NCI-H510A treated with DMSO at 0.1 percent for 48 hours (cell line): ENCODE measurements around the gene BEND6.
A peak's percentile ranks its signal among the peaks of the same experiment; 100 is the strongest.

Source experiments
- DNase-seq: peaks from one replicate; lab custom pipeline; 2025; lab: John Stamatoyannopoulos, UW

BEND6 gene

DNA sequence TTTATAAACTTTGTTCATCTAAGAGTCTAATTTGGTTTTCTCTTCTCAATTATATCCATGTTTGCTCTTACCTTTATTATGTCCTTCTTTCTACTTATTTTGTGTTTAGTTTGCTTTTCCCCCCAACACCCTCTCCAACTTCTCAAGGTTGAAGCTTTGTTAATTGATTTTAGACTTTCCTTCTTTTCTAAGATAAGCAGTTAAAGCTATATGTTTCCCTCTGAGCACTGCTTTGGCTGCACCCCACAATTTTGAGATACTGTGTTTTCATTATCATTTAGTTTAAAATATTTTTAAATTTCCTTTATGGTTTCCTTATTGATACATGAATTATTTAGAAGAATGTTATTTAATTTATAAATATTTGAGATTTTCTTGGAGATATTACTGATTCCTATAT is 13.9 kb upstream of the BEND6 start:
- DNase-seq, result no peak

DNA sequence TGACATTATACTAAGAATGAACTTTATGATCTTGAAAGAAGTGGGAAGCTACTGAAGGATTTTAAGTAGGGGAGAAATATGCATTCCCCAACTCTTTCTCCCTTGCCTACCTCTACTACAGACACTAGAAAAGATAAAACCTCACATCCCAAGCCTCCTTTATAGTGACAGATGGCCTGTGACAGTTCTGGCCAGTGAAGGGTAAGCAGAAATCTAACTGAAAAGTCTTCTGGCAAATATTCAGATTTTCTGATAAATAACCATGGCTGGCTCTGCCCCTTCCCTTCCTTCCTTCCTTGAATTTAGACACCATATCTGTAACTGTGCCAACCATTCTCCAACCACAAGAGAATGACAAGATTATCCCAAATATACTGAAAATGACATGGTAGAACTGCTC is 10.2 kb upstream of the BEND6 start:
- no peak for DNase-seq

DNA sequence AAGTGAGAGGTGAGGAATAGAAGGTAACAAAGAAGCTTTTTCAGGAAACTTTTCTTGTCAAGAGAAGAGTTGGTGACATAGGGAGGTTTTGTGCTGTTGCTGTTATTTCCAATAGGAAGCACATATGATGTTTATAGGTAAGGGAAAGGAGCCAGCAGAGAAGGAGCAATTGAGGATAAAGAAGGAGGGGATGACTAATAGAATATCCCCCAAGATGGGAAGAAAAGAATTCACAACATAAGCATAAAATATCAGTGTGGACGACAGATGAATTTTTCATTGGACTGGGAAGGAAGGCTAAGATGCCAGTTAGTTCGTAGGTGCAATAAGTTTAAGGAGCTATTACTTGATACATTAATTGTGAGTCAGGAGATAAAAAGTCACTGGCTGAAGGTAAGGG is 8.5 kb upstream of the BEND6 start:
- no peak for DNase-seq

DNA sequence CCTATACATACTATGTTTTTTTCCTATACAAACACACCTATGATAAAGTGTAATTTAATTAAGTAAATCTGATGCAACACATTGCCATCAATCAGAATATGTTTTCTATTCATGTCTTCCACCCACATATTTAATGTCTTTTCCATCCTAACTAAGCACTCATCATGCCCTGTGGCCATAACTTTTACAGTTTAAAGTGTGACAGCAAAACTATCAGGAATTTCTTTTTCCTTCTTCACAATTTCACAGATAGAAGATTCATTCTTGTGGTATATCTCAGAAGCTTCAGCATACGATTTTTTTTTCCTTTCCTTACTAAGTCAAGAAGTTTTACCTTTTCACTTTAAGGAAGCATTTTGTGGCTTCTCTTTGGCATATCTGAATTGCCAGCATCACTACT is 7.0 kb upstream of the BEND6 start:
- no peak for DNase-seq

DNA sequence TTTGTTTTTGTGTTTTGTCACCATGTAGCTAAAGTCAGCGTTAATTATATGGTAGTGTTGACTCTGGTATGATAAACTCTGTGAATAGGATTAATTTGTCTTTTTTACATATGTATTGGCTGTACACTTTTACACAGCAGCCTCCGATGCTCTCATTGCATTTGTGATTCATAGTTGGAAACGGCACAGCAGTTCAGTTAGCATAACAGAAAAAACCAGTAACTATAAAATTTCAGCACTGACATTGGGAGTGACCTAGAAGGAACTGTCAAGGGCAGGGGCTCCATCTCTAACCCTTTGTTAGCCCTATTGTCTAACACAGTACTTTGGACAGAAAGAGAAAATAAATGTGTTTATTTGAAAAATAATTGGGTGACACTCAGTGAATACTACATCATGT is 5.6 kb upstream of the BEND6 start:
- no peak for DNase-seq

DNA sequence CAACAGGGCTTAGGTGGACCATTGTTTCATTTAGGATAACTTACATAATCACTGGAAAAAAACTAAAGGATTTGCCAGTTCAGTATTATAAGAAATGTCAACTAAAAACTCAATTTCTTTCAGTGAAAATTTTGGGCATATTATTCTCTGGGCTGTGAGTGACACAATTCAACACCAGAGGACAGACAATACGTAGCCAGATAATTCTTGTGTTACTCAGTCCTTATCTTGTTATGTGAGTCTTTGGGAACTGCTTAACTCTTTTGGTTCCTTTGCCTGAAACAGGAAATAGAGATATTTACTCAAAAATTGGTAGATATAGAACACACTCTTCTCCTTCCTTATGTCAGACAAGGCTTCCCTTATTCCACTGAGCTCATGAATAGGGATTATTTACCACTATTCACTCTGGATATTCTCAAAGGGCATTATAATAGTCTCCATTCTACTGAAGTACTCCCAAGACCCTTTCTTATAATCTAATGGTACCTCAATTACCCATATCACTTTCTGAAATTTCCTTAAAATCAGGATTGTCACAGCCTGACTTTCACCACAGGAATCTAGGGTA is 4.9 kb upstream of the BEND6 start:
- no peak for DNase-seq

DNA sequence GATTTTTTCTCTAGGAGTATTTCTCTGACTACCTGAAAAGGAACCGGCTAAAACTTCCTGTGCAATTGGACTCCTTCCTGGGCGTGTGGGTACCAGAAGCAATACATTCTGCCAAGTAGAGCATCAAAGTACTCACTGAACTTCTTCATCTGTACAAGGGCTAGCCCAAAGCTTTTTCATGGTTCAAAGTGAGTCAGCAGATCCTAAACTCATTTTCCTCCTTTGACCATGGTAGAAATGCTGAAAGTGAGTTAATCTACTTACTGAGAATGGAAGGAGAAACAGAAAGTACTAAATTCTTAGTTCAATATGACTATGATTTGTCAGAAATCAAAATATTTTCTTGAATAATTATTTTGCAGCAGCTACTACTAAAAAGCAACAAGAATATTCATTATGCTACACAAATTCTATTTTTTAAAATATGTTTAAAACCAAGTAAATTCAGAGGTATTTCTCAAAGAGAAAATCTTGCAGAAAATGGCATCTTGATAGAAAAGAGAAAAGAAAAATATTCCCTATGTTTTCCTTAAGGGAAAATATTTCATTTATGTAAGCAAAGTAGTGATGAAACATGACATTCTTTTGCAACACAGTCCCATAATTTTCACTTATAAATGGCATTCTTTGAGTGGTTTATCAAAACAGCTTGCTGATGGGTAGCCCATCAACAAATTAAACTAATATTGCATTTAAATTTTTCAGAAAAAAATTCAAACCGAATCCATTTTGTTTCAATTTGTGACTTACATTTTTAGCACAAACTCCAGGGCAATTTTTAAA is 3.7 kb upstream of the BEND6 start:
- DNase-seq, result no peak

DNA sequence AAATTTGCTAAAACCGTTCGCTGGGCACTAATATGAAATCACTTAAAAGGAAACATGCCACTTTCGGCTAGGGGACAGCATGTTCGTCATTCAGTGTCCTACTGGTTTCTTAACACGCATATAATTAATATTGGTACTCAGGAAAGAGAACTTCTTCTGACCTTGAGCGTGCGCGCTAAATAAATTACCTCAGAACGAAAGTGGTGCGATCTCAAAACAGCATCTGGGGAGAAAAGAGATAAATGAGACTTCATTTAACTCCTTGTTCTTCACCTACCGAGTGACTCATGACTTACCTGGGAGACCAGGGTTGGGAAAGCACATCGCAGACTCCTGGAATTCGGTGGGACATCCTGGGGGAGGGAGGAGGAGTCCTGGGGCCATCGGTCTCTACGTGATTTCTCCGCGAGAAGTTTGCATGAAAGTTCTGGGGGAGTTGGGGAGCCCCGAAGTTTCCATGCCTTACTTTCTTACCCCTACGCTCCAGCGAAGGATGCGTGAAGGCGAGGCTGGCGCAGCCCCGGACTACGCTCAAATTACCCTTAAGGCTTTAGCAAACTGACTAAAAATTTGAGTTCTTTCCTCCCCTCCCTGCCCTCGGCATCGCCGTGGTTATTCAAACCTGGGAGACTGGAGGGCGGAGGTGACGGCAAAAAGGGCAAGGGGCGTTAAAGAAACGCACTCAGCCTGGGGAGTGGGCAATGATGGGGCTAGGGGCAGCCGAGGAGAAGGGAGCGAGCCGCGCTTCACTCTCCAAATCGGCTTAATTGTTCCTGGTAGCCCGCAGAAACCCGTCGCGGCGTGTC is 1.1 kb upstream of the BEND6 start:
- DNase-seq, result no peak

DNA sequence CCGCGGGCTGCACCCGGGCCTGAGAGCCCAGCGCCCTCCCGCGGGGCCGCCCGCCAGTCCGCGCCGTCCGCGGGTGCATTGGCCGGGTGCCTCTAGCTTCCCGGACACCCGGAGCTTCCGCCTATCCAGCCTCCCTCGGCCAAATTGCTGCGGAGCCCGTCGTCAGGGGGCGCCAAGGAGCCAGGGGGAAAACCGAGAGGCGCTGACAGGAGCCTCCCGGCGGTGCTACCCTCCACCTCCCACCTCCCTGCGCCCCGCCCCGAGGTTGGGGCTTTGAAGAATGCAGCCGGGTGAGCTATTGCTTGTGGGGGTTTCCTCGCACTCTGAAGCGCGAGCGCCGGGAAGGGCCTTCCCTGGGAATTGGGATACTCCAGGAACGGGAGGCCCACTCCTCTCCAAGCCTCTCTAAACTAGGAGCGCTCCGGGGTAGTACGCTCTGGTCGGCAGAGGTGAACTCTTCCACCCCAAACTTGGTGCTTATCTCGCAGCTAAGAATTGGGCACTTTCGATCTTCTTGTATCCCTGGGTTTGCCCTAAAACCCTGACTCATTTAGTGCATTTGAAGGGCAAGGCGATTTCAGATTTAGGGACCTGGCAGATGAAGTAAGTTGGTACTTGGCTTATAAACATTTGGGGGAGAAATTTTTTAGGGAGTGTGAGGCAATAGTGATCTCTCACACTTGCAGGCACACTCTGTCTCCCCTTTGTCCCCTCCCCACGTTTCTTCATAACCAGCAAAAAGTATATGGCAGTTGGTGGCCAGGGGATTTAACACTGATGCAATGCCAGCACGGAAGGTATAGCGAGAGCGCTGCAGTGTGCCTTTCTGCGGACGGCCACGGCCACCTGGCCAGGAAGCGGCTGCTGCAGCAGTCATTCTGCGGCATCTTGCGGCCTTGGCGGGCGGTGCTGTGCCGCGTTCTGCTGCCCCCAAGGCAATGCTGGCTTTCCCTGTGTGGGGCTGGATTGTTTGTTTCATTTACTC is 556 bp downstream of the BEND6 start:
- DNase-seq, result peak; percentile 96

DNA sequence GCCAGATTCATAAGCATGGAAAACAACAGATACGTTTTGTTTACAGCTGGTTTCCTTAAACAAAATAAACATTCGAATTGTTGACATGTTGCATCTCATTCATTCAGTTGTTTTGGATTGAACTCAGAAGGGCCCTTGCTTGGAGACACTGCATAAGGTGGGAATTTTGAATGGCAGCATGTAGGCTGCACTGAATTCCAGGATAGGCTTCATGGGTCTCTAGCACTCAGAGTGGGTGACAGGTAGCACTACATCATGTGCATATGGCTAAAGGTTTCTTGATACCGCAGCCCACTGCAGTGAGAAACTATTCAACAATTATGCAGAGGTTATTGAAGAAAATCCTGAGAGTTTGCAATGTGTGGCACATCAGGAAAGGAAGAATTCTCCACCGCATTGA is 1.6 kb downstream of the BEND6 start:
- peak; percentile 66 for DNase-seq

DNA sequence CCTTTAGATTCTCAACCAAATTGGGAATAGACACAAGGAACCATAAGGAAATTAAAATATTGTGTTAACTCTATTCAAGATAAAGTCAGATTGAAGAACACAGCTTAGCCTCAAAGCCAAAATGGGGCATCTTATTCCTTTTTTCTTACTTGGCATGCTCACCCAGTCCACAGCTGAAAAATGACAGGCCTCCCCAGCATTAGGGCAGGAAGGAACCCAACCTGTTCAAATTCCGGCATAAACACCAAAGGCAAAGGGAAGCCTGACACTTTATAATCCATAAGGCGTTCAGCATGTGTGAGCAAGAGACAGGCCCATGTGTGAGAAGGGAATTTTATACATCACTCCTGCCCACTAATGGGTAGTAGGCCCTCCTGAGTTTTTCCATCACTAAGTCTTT is 2.9 kb downstream of the BEND6 start:
- DNase-seq, result no peak

DNA sequence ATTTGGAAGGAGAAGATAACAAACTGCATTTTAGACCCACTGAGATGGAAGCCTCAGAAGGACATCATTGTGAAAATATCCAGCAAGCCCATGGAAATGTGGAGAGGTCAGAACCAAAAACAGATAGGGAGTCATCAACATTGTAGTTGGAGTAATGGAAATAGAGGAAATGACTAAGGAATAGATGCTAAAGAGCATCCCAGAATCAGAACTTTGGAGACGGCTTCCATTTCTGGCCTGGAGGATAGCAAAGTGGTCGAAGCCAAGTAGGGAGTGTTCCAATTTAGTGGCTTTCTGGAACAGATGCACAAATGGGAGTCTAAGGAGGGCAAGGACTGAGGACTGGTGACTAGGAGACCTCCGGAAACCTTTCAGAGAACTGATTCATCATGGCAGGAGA is 3.6 kb downstream of the BEND6 start:
- DNase-seq, result no peak

DNA sequence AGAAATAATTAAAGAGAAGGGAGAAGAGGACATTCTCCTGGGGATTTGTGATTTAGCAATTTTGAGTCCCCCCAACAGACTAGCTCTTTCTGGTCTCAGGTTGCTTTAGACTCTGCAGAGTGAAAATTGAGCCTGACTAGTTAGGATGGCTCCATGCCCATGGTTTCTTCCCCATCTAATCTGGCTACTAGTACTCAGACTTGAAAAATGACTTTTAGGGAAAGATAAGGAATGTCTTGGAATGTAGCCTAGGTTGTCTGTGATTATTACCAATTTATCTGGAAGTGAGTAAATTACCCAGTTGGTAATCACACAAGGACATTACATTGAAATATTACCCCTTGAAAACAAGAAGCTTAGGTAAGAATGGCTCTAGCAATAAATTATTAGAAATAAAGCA is 4.2 kb downstream of the BEND6 start:
- no peak for DNase-seq

DNA sequence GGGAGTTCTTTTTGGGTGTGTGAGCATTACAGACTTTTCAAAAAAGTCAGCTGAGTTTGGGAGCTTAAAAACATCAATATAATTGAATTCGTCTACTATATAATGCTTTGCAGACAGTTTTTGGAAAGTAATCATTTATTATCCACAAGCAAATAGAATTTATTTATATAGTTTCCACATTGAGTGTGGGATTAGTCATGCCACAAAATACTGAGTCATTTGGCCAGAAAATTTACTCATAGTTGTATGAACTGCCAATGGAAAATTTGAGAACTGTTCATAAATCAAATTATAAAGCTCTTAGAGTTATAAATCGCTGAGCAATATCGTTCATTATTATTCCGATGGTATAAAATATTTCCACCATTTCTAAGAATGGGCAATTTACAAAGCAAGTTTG is 5.0 kb downstream of the BEND6 start:
- no peak for DNase-seq

DNA sequence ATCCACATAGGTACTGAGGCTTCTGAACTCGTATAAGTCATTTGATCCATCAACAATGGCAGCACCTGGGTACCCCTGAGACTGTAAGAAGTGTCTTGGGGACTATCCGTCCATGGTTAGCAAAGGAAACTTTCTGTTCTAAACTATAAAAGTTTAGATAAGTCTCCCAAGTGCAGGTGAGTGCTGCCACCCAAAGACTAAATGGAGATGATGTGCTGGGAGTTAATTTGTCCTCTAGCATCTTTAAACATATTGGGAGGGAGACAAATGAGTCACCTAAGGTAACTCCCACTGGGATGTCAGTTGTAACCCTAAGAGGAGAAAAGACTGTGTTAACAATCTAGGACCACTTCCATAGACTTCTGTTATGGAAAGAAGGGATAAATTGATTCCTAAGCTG is 6.2 kb downstream of the BEND6 start:
- no peak for DNase-seq

DNA sequence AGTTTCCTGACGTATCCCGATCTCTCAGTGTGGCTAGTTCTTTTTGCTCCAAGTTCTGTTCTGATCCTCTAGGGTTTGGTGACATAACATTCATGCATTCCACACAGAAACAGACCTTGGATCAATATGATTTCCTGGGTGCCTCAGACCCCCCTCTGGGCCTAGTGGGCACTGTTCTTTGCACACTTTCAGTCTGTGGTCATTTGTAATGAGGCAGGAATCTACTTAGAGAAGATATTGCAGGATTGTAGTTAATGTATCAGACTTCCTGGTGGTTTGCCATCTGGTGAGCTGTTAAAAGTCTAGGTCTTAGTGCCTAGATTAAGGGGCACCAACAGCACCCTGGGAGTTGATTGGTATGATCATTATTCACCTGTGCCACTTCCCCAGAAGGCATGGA is 7.5 kb downstream of the BEND6 start:
- no peak for DNase-seq

DNA sequence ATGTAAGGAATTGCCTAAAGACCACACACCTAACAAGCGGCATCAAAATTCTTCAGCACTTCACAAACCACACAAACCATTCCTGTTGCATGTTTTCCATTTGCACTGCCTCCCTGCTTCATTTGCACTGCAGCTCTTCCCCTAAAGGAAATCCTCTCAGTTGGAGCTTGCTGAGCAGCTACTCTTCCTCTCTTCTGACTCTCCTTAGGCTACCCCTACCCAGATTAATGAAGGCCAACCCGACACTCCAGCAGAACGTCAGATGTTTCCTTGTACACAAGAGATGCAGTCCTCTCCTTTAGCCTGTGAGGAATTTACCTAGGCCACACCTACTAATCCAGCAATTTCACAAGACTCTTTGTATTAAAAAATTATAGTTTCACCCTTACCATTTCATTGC is 8.1 kb downstream of the BEND6 start:
- DNase-seq, result no peak

DNA sequence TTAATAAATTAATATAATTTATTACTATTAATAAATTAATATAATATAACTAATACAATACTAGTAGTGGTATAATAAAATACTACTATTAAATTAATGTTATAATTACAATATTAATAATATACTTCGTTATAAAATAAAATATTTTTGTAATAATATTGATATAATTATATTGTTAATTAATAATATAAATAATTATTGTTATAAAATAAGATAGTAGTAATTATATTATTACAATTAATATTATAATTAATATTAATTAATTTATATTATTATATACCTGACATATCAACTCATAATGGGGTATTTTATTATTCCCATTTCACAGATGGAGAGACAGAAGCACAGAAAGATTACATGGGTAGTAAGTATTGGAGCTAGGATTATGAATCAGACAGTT is 8.9 kb downstream of the BEND6 start:
- no peak for DNase-seq

DNA sequence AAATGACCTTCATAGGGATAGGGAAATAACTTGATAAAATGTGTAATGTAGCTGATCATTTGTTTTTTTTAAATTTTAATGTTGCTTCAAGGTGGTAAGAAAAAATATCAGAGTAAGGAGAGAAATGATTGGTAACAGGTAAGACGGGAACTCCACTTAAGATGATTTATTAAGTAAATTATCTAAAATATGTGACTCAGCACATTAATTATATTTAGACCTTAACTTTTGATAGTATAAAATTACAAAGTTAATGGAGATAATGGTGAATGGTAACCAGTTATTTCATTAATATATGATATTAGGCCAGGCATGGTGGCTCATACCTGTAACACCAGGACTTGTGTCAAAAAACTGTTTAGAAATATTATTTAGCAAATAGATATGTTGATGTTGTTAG is 10.2 kb downstream of the BEND6 start:
- DNase-seq, result no peak

DNA sequence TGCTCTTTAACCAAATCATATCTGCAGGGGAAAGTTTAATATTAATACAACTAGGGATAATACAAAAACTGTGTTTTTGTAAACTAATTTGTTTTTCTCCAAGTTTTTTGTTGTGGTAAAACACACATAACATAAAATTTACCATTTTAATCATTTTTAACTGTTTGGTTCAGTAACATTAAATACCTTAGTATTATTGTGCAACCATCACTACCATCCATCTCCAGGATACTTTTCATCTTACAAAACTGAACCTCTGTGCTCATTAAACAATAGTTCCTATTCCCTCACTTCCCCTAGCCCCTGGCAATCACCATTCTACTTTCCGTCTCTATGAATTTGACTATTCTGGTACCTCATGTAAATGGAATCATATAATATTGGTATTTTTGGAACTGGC is 15.9 kb downstream of the BEND6 start:
- DNase-seq, result no peak

DNA sequence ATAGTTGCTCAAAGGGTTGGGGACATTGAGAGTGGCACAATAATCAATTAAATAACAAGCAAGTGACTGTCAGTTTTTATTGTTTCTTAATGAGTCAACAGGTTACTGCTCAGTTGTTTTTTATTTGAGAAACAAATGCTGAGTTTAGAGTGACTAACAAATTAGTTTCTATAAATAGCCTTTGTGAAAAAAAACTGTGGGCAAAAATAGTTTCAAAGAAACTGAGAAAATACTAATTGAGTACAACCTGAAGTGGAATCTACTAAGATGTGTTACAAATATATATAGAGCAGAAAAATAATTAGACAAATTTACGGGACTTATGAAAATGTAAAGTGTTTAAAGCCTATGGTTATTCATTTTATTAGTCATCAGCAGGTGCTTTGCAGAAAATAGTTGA is 22.3 kb downstream of the BEND6 start:
- DNase-seq, result no peak

DNA sequence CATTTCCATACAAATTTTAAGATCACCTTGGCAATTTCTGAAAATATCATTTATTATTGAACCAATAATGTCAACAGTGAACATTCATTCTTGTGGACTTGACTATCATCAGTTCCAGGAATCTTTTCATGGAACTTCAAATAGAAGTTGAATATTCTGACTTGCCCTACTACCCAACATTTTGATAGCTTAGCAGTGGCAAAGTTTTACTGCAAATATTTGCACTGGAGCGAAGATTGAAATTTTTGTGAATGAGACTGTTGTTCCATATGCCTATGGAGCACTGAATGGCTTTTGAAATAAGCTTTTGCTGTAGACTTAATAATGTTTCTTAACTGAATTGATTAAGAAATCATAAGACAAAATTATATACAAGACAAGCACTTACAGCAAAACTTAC is 23.6 kb downstream of the BEND6 start:
- no peak for DNase-seq
